Neutrophil (primary cell): Measurements from ENCODE around the gene SAFB2.

ENCODE experiments used
- H3K27ac ChIP-seq: fragments of 200-600 bp; sonication (generic); 2 replicates; pipeline ENCODE4 v1.5.1; 2016; ENCODE audit warnings: mild to moderate bottlenecking, moderate library complexity
- H3K27me3 ChIP-seq: fragments of 200-600 bp; sonication (generic); 2 replicates; pipeline ENCODE4 v1.6.0; 2016; ENCODE audit warnings: mild to moderate bottlenecking
- H3K36me3 ChIP-seq: fragments of 200-600 bp; sonication (generic); 2 replicates; pipeline ENCODE4 v1.5.1; 2017
- H3K4me1 ChIP-seq, 2 experiments: fragments of 200-600 bp in 1 of 2; sonication (generic) in 1 of 2; 1 replicate in 1 of 2; 2 replicates in 1 of 2; pipeline versions ENCODE4 v1.5.1 to v1.6.1; 2013 to 2016; ENCODE audit warnings: low read depth in 1 of 2, low read length in 1 of 2, mild to moderate bottlenecking in 1 of 2, moderate library complexity in 1 of 2; ENCODE audit not compliant: control insufficient read depth in 1 of 2, insufficient read depth in 1 of 2
- H3K4me3 ChIP-seq, 2 experiments: fragments of 200-600 bp in 1 of 2; sonication (generic) in 1 of 2; 1 replicate in 1 of 2; 2 replicates in 1 of 2; pipeline ENCODE4 v1.5.1; 2013 to 2016; ENCODE audit warnings: low read depth in 1 of 2, low read length in 1 of 2, mild to moderate bottlenecking in 1 of 2, moderate library complexity in 1 of 2
- H3K9me3 ChIP-seq: fragments of 200-600 bp; sonication (generic); 2 replicates; pipeline ENCODE4 v1.5.1; 2016
- TF ChIP-seq, protein P1 (sequence below): fragments of 200-600 bp; sonication (generic); IDR thresholded peaks from 2 replicates; pipeline ENCODE4 v1.5.1; 2016; ENCODE audit warnings: antibody characterized with exemption

Gene SAFB2

DNA sequence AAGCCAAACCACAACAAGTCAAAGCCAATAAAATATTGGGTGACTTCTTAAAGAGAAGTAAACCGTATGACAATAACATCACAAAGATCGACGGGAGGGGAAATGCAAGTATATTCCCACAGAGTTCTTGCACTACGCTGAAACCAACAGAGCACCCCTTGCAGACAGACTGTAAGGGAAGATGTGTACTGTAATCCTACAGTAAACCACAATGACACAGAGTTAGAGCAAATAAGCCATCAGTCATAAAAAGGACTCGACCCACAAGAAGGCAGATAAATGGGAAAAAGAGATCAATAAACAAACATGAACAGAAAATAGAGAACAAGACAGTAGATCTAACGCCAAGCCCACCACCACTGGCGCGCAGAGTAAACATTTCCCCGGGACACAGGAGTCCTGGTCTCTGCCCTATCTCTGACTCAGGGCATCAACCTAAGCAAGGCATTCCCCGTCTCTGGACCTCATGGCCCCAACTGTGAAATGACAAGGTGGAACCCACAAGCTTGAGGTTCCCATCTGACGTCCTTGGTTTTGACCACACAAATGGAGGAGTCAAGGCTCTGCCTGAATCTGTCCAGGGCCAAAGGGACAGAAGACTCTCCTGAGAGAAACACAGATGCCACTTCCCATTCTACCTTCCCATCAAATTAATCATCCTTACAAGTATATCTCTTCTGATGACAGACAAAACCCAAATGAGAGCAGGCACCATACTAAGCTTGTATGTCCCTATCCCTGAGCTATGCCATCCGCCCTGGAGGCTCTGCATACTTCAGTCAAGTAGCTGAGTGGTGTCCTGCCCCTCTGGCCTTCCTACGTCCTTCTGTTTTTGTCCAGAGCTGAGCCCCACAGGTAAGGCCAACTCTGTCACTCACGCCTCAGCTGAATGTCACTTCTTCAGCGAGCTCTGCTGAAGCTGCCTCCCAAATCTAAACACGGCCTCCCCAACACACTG, 15.0 kb downstream of the SAFB2 start:
- H3K9me3 ChIP-seq, result no peaks in the 10 kb centered on the region
- peaks cover 92% of the 10 kb centered on the region for H3K36me3 ChIP-seq
- no peak overlapping the region for H3K4me3 ChIP-seq
- no peaks in the 10 kb centered on the region for H3K27me3 ChIP-seq
- TF ChIP-seq, protein P1, sequence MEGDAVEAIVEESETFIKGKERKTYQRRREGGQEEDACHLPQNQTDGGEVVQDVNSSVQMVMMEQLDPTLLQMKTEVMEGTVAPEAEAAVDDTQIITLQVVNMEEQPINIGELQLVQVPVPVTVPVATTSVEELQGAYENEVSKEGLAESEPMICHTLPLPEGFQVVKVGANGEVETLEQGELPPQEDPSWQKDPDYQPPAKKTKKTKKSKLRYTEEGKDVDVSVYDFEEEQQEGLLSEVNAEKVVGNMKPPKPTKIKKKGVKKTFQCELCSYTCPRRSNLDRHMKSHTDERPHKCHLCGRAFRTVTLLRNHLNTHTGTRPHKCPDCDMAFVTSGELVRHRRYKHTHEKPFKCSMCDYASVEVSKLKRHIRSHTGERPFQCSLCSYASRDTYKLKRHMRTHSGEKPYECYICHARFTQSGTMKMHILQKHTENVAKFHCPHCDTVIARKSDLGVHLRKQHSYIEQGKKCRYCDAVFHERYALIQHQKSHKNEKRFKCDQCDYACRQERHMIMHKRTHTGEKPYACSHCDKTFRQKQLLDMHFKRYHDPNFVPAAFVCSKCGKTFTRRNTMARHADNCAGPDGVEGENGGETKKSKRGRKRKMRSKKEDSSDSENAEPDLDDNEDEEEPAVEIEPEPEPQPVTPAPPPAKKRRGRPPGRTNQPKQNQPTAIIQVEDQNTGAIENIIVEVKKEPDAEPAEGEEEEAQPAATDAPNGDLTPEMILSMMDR, result no peak
- H3K27ac ChIP-seq, result no peak overlapping the region
- no peaks in the 10 kb centered on the region for H3K4me1 ChIP-seq

DNA sequence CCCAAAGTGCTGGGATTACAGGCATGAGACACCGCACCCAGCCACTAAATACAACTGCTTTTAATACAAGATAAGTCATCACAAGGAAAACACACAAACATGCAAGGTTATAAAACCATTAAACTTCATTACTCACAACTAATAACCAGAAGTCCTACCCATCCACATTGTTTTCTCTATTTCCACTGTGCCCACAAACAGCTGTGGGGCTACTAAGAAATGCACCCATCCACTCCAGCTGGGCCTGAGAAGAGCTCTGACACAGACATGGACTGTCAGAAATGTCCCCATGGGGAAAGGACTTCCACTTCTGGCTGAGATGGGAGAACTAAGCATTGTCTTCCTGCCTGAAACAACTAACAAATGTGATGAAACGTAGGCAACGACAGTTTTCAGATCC, 17.2 kb downstream of the SAFB2 start:
- no peaks in the 10 kb centered on the region for H3K4me1 ChIP-seq
- H3K36me3 ChIP-seq, result peaks cover 98% of the 10 kb centered on the region
- H3K9me3 ChIP-seq, result no peaks in the 10 kb centered on the region
- no peak overlapping the region for H3K4me3 ChIP-seq
- no peak overlapping the region for H3K27ac ChIP-seq
- no peaks in the 10 kb centered on the region for H3K27me3 ChIP-seq
- TF ChIP-seq, protein P1, result no peak

- H3K4me1 ChIP-seq, result no peaks in the 10 kb centered on the region
- no peak overlapping the region for H3K27ac ChIP-seq
- H3K27me3 ChIP-seq, result no peaks in the 10 kb centered on the region
- peaks cover 98% of the 10 kb centered on the region for H3K36me3 ChIP-seq
- H3K4me3 ChIP-seq, result no peak overlapping the region
- TF ChIP-seq, protein P1, result no peak
- no peaks in the 10 kb centered on the region for H3K9me3 ChIP-seq
These were observed 18.9 kb downstream of the SAFB2 start for GRCh38 chr19:5603626-5604025.

DNA sequence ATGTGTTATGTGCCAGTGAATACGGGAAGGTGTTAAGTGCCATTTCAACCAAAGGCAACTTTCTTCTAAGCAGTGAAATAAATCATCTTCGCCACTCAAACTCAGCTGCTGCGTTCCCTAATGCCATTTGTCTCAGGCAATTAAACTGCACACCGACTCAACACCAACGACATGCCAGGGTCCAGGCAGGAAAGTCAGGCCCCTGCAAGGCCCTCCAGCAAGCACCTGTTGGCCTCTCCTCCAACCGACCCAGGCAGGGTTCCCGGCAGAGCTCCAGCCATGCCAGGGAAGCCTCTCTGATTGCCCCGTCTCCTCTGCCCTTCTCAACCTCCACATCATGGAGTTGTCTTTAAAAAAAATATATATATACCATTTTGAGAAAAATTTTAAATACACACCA, 21.8 kb downstream of the SAFB2 start:
- Histone ChIP-seq H3K4me3 (no peak overlapping the region), H3K27me3 (no peaks in the 10 kb centered on the region), H3K27ac (no peak overlapping the region), H3K9me3 (no peaks in the 10 kb centered on the region), H3K4me1 (no peaks in the 10 kb centered on the region), H3K36me3 (peaks cover 98% of the 10 kb centered on the region)
- TF ChIP-seq, protein P1, result no peak

DNA sequence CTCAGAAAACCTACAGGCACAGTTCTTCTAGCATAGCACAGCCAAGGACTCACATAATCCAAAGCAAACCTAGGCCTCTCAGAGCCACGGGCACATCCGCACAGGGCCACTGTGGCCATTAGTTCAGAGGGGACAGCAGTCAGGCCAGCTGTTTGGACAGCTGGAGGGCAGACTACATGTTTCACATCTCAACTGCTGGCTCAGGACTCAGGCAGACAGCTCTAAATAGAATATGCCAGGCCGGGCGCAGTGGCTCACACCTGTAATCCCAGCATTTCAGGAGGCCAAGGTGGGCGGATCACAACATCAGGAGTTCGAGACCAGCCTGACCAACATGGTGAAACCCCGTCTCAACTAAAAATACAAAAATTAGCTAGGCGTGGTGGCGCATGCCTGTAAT, 26.8 kb downstream of the SAFB2 start:
- no peaks in the 10 kb centered on the region for H3K4me1 ChIP-seq
- peaks cover 100% of the 10 kb centered on the region for H3K36me3 ChIP-seq
- no peak overlapping the region for H3K27ac ChIP-seq
- H3K9me3 ChIP-seq, result no peaks in the 10 kb centered on the region
- TF ChIP-seq, protein P1, result no peak
- no peak overlapping the region for H3K4me3 ChIP-seq
- no peaks in the 10 kb centered on the region for H3K27me3 ChIP-seq
